Karpas-422 (cell line): ENCODE results near the gene GOLGA6L6. TPM values are rescaled to one million over a fixed set of nuclear protein-coding genes. Genes with fewer than 3 reads are reported as not detected.
"Not testable (repeated sequence)": the region's sequence is repeated elsewhere in the genome, so short reads cannot be mapped to it uniquely, and the experiment has no call there.

ENCODE experiments used
- DNase-seq: peaks from one replicate; pipeline ENCODE4 v3.0.0-alpha.2; 2015
- H2AFZ ChIP-seq: fragments of 200-600 bp; sonication (generic); 2 replicates; pipeline ENCODE4 v1.6.1; 2014; ENCODE audit warnings: antibody characterized with exemption, low read length, mixed read lengths
- H3K27ac ChIP-seq: fragments of 200-600 bp; sonication (generic); 2 replicates; pipeline ENCODE4 v1.5.1; 2014; ENCODE audit warnings: mild to moderate bottlenecking, low read length, moderate library complexity
- H3K27me3 ChIP-seq: fragments of 200-600 bp; sonication (generic); 2 replicates; pipeline ENCODE4 v1.6.1; 2014; ENCODE audit warnings: low read length, mixed read lengths
- H3K36me3 ChIP-seq: fragments of 200-600 bp; sonication (generic); 2 replicates; pipeline ENCODE4 v1.6.1; 2014; ENCODE audit warnings: low read length, mixed read lengths; ENCODE audit not compliant: insufficient read depth
- H3K4me1 ChIP-seq: fragments of 200-600 bp; sonication (generic); 2 replicates; pipeline ENCODE4 v1.6.1; 2014; ENCODE audit warnings: mild to moderate bottlenecking, low read length, mixed read lengths
- H3K4me2 ChIP-seq: fragments of 200-600 bp; sonication (generic); 2 replicates; pipeline ENCODE4 v1.6.1; 2014; ENCODE audit warnings: low read length, low read depth, mild to moderate bottlenecking; ENCODE audit not compliant: poor library complexity, severe bottlenecking
- H3K4me3 ChIP-seq: fragments of 200-600 bp; sonication (generic); 2 replicates; pipeline ENCODE4 v1.5.1; 2014; ENCODE audit warnings: mild to moderate bottlenecking, antibody characterized with exemption, low read length, mixed read lengths
- H3K79me2 ChIP-seq: fragments of 200-600 bp; sonication (generic); 2 replicates; pipeline ENCODE4 v1.6.1; 2014; ENCODE audit warnings: mild to moderate bottlenecking, low read length, mixed read lengths
- H3K9ac ChIP-seq: fragments of 200-600 bp; sonication (generic); 2 replicates; pipeline ENCODE4 v1.6.0; 2014; ENCODE audit warnings: low read length
- H3K9me2 ChIP-seq: fragments of 200-600 bp; sonication (generic), shearing (Covaris generic); replicated peaks from 2 replicates; pipeline ENCODE4 v1.6.0; 2014; ENCODE audit warnings: mild to moderate bottlenecking, low read length, moderate library complexity; ENCODE audit not compliant: insufficient read depth
- H3K9me3 ChIP-seq: fragments of 300-700, 200-600 bp; sonication (generic); 2 replicates; pipeline ENCODE4 v1.6.1; 2014; ENCODE audit warnings: low read length, mixed read lengths
- H4K20me1 ChIP-seq: fragments of 200-600 bp; sonication (generic); 2 replicates; pipeline ENCODE4 v1.6.1; 2014; ENCODE audit warnings: mild to moderate bottlenecking, antibody characterized with exemption, low read length, low read depth; ENCODE audit not compliant: insufficient read depth
- total RNA-seq: library from RNA; depleted of rRNA; stranded (reverse); fragments of >200 nt; shearing (Covaris generic); gene quantifications from 2 replicates; pipeline ENCODE4 v1.2.3, GENCODE V29; 2014; ENCODE audit warnings: low replicate concordance; rRNA removed

GOLGA6L6 gene, protein sequence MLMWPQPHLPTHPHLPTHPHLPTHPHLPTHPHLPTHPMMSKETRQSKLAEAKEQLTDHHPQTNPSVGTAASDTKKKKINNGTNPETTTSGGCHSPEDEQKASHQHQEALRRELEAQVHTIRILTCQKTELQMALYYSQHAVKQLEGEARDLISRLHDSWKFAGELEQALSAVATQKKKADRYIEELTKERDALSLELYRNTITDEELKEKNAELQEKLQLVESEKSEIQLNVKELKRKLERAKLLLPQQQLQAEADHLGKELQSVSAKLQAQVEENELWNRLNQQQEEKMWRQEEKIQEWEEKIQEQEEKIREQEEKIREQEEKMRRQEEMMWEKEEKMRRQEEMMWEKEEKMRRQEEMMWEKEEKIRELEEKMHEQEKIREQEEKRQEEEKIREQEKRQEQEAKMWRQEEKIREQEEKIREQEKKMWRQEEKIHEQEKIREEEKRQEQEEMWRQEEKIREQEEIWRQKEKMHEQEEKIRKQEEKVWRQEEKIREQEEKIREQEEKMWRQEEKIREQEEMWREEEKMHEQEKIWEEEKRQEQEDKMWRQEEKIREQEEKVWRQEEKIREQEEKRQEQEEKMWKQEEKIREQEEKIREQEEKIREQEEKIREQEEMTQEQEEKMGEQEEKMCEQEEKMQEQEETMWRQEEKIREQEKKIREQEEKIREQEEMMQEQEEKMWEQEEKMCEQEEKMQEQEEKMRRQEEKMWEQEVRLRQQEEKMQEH
- 0.04 TPM in 1 of 2 replicates, not detected in the other for total RNA-seq

- H3K79me2 ChIP-seq, H3K27ac ChIP-seq, H3K9me2 ChIP-seq, DNase-seq, H3K4me1 ChIP-seq, H3K4me2 ChIP-seq, H2AFZ ChIP-seq, H3K27me3 ChIP-seq, H3K36me3 ChIP-seq, H4K20me1 ChIP-seq, H3K9me3 ChIP-seq, H3K9ac ChIP-seq, H3K4me3 ChIP-seq: not testable (repeated sequence)
These were observed at the start of gene GOLGA6L6 for GRCh38 chr15:20541700-20542099. Gene GOLGA6L6, minus strand, starts transcription at chr15:20541800. Its CDS starts 91 bp downstream, at chr15:20541709.

DNA sequence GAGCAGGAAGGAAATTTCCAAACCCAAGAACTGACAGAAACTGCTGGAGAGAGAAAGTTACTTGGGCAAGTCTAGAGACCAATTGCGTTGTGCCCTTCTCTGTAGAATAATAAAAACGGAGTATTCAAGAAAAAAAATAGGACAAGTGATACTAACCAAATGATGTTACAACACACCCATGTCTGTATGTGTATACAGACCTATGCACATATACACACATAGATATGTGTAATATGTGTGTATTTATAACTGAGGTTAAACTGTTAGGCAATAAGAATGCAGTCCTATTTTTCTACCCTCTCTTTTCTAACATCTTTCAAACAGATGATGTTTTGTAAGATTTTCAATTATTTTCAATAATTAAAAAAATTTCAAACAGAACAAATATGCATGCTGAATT, 48.5 kb upstream of the GOLGA6L6 start:
- H3K36me3 ChIP-seq, result not testable (repeated sequence)

GRCh38 chr15:20586821-20587220, 45.2 kb upstream of the GOLGA6L6 start:
- H3K9me2 ChIP-seq, H3K4me3 ChIP-seq, H4K20me1 ChIP-seq, DNase-seq, H3K4me2 ChIP-seq, H3K27ac ChIP-seq, H3K9me3 ChIP-seq, H3K79me2 ChIP-seq, H3K4me1 ChIP-seq, H2AFZ ChIP-seq, H3K36me3 ChIP-seq, H3K27me3 ChIP-seq, H3K9ac ChIP-seq: not testable (repeated sequence)

More for the DNA sequence above, 48.5 kb upstream of the GOLGA6L6 start:
- H3K9me2 ChIP-seq, DNase-seq, H3K9me3 ChIP-seq, H3K27me3 ChIP-seq, H3K4me1 ChIP-seq, H4K20me1 ChIP-seq, H3K27ac ChIP-seq, H3K4me2 ChIP-seq, H3K9ac ChIP-seq, H2AFZ ChIP-seq, H3K4me3 ChIP-seq, H3K79me2 ChIP-seq: not testable (repeated sequence)

DNA sequence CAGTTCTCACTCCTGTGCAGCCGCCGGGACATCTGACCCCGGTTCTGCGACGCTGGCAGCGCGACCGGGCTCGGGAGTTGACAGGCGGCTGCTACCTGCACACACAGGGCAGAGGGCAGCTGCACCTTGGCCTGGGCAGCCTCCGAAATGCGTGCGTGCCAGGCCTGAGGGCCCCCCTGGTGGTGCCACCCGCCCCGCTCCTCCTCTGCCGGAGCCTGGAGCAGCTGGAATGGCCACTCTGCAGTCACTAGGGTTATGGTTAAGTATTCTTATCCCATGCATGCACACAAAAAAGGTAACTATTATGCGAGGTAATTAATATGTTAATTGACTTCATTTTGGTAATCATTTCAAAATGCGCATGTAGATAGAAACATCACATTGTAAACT, 41.1 kb upstream of the GOLGA6L6 start:
- not testable (repeated sequence) for H3K4me2 ChIP-seq, H3K27ac ChIP-seq, H2AFZ ChIP-seq, H3K27me3 ChIP-seq, H3K4me1 ChIP-seq, H3K79me2 ChIP-seq, H3K9me2 ChIP-seq, H3K36me3 ChIP-seq, H3K9ac ChIP-seq, H4K20me1 ChIP-seq, DNase-seq, H3K4me3 ChIP-seq, H3K9me3 ChIP-seq

DNA sequence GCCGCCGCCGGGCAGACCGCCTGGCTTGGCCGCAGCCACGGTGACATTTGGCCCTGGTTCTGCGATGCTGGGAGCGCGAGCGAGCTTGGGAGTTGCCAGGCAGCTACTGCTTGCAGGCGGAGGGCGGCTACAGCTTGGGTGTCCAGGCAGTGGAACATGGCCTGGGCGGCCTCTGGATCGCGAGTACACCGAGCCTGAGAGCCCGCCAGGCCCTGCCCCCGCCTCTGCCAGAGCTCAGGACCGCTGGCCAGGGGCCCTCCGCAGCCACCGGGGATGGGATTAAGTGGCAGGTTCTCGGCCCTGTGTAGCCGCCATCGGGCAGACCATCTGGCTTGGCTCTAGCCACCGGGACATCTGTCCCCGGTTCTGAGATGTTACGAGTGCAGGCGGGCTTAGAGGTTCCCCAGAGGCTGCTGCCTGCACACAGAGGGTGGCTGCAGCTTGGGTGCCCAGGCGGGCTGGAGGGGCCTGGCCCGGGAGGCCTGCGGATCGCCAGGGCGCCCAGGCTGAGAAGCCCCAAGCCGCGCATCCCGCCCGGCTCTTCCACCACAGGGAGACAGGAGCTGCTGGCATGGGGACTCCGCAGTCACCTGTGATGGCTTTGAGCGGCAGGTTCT, 40.6 kb upstream of the GOLGA6L6 start:
- H3K36me3 ChIP-seq, H3K4me3 ChIP-seq, DNase-seq, H3K4me1 ChIP-seq, H2AFZ ChIP-seq, H4K20me1 ChIP-seq, H3K27me3 ChIP-seq, H3K4me2 ChIP-seq, H3K79me2 ChIP-seq, H3K9me2 ChIP-seq, H3K9ac ChIP-seq, H3K27ac ChIP-seq, H3K9me3 ChIP-seq: not testable (repeated sequence)

- H3K27ac ChIP-seq, H3K9me2 ChIP-seq, H3K36me3 ChIP-seq, H3K4me1 ChIP-seq, H2AFZ ChIP-seq, H3K4me2 ChIP-seq, H3K9ac ChIP-seq, H4K20me1 ChIP-seq, H3K9me3 ChIP-seq, H3K79me2 ChIP-seq, DNase-seq, H3K4me3 ChIP-seq, H3K27me3 ChIP-seq: not testable (repeated sequence)
These were observed 39.9 kb upstream of the GOLGA6L6 start for GRCh38 chr15:20581261-20582108.

- not testable (repeated sequence) for H3K27ac ChIP-seq, H2AFZ ChIP-seq, H3K36me3 ChIP-seq, H3K4me1 ChIP-seq, DNase-seq, H3K4me2 ChIP-seq, H3K9ac ChIP-seq, H3K9me3 ChIP-seq, H3K79me2 ChIP-seq, H3K9me2 ChIP-seq, H3K4me3 ChIP-seq, H4K20me1 ChIP-seq, H3K27me3 ChIP-seq
These were observed 38.1 kb upstream of the GOLGA6L6 start for GRCh38 chr15:20579662-20580061.

DNA sequence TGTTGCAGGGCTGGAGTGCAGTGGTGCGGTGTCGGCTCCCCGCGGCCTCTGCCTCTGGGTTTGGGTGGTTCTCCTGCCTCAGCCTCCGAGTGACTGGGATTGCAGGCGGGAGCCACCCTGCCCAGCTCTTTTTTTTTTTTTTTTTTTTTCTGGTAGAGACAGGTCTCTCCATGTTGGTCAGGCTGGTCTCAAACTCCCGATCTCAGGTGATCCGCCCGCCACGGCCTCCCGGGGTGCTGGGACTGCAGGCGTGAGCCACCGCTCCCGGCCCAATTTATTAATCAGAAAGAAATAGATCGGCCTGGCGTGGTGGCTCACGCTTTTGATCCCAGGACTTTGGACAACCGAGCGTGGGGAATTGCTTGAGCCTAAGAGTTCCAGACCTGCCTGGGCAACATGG, 9.7 kb upstream of the GOLGA6L6 start:
- not testable (repeated sequence) for H4K20me1 ChIP-seq, H3K9ac ChIP-seq, H3K27me3 ChIP-seq, DNase-seq, H3K4me3 ChIP-seq, H3K36me3 ChIP-seq, H3K79me2 ChIP-seq, H3K4me2 ChIP-seq, H3K4me1 ChIP-seq, H3K9me2 ChIP-seq, H2AFZ ChIP-seq, H3K27ac ChIP-seq, H3K9me3 ChIP-seq
